A204.1 (cell line): ENCODE measurements around the gene MICOS13.
A peak's percentile ranks its signal among the peaks of the same experiment; 100 is the strongest.
"Not testable (repeated sequence)": the region's sequence is repeated elsewhere in the genome, so short reads cannot be mapped to it uniquely, and the experiment has no call there.

Experiments
- FAIRE-seq: peaks from 2 replicates; lab custom pipeline; 2012; peaks lifted over from hg19 to GRCh38; lab: Jason Lieb, UNC

MICOS13 gene

GRCh38 chr19:5700455-5701092, 20.3 kb upstream of the MICOS13 start:
- FAIRE-seq, result no peak

GRCh38 chr19:5698635-5699422, 18.5 kb upstream of the MICOS13 start:
- FAIRE-seq, result no peak

- no peak for FAIRE-seq
Measured at GRCh38 chr19:5697890-5698634, 17.7 kb upstream of the MICOS13 start.

- FAIRE-seq, result no peak
Measured at GRCh38 chr19:5697022-5697889, 16.9 kb upstream of the MICOS13 start.

- FAIRE-seq, result no peak
Measured at GRCh38 chr19:5696196-5697021, 16.1 kb upstream of the MICOS13 start.

GRCh38 chr19:5695649-5696195, 15.4 kb upstream of the MICOS13 start:
- FAIRE-seq, result no peak

GRCh38 chr19:5694956-5695648, 14.8 kb upstream of the MICOS13 start:
- no peak for FAIRE-seq

GRCh38 chr19:5694167-5694955, 14.0 kb upstream of the MICOS13 start:
- FAIRE-seq, result no peak

- FAIRE-seq, result no peak
Measured at GRCh38 chr19:5693195-5694166, 13.2 kb upstream of the MICOS13 start.

GRCh38 chr19:5692723-5693194, 12.4 kb upstream of the MICOS13 start:
- no peak for FAIRE-seq

- FAIRE-seq, result no peak
Measured at GRCh38 chr19:5691822-5692722, 11.8 kb upstream of the MICOS13 start.

GRCh38 chr19:5690955-5691821, 10.9 kb upstream of the MICOS13 start:
- FAIRE-seq, result no peak

GRCh38 chr19:5690125-5690954, 10.0 kb upstream of the MICOS13 start, which contains the start of gene RPL36:
Gene RPL36, plus strand, starts transcription at chr19:5690295. Its CDS starts 213 bp downstream, at chr19:5690508.
- FAIRE-seq, result peak; percentile 53

- FAIRE-seq, result not testable (repeated sequence)
Measured at GRCh38 chr19:5688262-5688881, 8.1 kb upstream of the MICOS13 start.
